ENCODE measurements around the gene GCN1.
A peak's percentile ranks its signal among the peaks of the same experiment; 100 is the strongest.
"Not testable (repeated sequence)": the region's sequence is repeated elsewhere in the genome, so short reads cannot be mapped to it uniquely, and the experiment has no call there.

GCN1 gene

DNA sequence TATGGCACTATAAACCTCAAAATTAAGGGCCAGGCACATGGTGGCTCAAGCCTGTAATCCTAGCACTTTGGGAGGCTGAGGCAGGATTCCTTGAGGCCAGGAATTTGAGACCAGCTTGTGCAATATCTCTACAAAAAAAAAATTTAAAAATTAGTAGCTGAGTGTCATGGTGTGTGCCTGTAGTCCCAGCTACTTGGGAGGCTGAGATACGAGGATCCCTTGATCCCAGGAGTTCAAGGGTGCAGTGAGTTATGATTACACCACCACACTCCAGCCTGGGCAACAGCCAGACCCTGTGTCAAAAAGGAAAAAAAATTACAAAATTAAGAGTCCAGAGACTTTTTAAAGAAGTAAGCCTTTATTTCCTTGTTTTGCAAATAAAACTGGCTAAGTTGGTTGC is 1.8 kb upstream of the GCN1 start:
- H3K4me3 ChIP-seq (ENCODE audit: low read length): no peak overlapping the region
- no peak for DNase-seq (ENCODE audit: low read depth, low spot score)

DNA sequence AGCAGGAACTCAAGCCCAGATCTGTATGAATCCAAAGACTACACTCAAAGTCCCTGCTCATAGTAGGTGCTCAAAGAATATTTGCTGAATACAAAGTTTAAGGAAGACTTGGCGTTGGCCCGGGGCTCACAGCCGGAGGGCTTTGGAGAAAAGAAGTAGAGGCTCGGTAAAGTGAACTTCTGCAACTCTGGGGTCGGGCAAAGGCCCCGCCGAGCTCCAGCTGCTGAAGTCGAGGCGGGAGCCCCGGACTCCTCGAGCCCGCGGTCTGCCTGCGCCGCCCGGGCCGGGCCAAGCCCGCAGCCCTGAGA is 335 bp downstream of the GCN1 start:
- no peak for DNase-seq (ENCODE audit: low read depth, low spot score)
- H3K4me3 ChIP-seq (ENCODE audit: low read length): peak overlapping the region; percentile 92

DNA sequence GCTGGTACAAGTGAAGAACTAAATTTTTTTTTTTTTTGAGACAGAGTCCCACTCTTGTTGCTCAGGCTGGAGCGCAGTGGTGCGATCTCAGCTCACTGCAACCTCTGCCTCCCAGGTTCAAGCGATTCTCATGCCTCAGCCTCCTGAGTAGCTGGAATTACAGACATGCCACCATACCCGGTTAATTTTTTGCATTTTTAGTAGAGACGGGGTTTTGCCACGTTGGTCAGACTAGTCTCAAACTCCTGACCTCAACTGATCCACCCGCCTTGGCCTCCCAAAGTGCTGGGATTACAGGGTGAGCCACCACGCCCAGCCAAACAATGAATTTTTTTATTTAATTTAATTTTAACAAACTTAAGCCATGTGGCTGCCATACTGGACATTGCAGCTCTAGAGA is 1.2 kb downstream of the GCN1 start:
- DNase-seq (ENCODE audit: low read depth, low spot score): not testable (repeated sequence)
- peak overlapping the region; percentile 92 for H3K4me3 ChIP-seq (ENCODE audit: low read length)

DNA sequence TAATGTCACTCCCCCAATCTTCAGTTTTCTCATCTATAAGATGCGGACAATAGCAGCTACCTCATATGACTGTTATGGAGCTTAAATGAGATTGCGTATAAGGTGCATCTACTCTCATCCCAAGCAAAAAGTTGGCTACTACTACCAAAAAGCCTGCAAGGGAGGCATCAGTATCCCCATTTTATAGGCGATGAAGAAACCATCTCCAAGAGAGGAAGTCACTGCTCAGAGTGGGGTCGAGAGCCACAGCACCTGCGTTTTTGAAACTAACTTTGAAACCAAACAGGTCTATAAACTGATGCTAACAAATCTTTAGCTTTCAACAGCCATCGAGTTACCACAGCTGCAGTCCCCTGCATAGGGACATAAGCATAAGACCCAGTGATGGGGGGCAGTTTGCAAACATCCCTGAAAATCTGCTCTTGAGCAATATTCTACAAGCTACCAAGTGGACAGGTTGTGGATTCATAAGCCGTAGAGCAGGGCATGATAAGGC is 3.5 kb downstream of the GCN1 start:
- DNase-seq (ENCODE audit: low read depth, low spot score): no peak
- H3K4me3 ChIP-seq (ENCODE audit: low read length): no peak overlapping the region

DNA sequence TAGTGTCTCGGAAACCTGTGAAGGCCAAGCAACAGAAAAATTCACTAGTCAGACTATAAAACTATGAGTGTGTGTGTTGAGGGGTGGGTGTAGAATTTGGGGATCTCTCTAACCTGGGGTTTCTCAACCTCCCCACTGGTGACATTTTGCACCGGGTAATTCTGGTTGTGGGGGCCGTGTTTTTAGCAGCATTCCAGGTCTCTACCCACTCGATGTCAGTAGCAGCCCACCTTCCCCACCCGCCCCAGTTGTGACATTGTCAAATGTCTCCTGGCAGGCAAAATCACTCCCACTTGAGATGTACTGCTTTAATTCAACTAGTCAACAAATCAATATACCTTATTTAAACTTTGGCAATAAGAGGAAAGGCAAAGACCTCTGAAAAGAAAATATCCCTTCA is 4.1 kb downstream of the GCN1 start:
- no peak for DNase-seq (ENCODE audit: low read depth, low spot score)
- H3K4me3 ChIP-seq (ENCODE audit: low read length): no peak overlapping the region

DNA sequence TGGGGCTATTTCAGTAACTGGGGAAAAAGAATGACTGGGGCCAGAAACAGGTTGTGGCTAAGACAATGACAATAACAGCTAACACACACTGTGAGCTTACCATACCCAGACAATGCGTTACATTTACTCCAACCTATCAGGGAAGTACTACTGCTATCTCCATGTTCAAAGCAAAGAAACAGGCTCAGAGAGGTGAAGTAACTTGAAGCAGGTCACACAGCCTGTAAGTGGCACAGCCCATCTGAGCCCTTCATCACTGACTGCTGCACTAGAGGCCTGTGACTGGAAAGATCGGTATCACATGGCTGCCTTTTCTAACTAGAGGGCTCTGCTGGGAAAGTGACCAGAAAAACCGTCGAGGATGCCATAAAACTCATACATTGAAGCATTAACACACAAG is 7.9 kb downstream of the GCN1 start:
- no peak for DNase-seq (ENCODE audit: low read depth, low spot score)
- H3K4me3 ChIP-seq (ENCODE audit: low read length): no peak overlapping the region

DNA sequence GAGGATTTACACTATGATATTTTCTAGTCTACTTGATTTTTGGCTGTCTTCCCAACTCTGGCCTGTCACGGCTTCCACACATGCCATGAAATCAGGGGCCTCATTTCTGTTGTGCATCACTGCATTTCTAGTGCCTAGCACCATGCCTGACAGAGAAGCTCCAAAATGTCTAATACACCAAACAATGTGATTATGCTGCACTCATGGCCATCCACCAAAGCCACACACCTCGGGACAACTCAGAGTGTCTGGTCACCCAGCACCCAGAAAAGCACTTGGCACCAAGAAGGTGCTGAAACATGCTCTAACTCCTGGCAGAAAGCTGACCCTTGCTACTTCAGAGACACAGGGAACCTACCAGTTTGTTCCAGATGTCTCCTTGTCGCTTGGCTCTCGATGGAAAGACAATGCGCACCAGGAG is 11.3 kb downstream of the GCN1 start:
- H3K4me3 ChIP-seq (ENCODE audit: low read length): no peak overlapping the region
- no peak for DNase-seq (ENCODE audit: low read depth, low spot score)

DNA sequence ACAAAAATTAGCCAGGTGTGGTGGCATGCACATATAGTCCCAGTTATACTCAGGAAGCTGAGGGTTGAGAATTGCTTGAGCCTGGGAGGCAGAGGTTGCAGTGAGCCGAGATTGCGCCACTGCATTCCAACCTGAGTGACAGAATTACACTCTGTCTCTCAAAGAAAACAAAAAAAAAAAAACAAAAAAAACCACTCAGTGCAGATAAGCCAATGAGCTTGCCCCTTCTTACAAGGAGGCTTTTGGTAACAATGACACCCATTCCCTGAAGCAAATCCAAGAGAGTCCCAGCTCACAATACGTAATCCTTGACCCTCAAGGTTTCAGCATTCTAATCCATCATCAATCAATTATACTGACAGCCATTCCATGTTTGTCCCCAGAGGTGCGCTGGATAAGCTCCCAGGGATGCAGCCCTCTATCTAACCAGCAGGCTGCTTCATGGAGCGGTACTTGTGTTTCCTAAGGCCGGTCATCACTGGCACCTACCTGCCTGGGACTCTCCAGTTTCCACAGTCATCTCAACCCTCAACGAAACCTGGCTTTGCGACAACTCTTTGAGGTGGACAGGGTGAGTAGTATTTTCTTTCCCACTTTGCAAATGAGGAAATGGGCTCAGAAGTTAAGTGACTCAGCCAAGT is 12.4 kb downstream of the GCN1 start:
- DNase-seq (ENCODE audit: low read depth, low spot score): no peak
- no peak overlapping the region for H3K4me3 ChIP-seq (ENCODE audit: low read length)

DNA sequence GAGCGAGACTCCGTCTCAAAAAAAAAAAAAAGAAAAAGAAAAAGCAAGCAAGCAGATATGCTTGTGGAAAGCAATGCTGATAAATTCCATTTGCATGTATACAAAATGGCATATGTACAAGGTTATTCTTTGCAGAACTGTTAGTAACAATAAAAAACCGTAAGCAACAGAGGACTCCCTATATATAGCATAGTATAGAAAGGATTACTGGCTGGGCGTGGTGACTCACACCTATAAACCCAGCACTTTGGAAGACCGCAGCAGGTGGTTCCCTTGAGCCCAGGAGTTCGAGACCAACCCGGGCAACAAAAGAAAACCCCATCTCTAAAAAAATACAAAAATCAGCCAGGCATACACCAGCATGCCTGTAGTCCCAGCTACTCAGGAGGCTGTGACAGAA is 13.5 kb downstream of the GCN1 start:
- H3K4me3 ChIP-seq (ENCODE audit: low read length): no peak overlapping the region
- DNase-seq (ENCODE audit: low read depth, low spot score): no peak

DNA sequence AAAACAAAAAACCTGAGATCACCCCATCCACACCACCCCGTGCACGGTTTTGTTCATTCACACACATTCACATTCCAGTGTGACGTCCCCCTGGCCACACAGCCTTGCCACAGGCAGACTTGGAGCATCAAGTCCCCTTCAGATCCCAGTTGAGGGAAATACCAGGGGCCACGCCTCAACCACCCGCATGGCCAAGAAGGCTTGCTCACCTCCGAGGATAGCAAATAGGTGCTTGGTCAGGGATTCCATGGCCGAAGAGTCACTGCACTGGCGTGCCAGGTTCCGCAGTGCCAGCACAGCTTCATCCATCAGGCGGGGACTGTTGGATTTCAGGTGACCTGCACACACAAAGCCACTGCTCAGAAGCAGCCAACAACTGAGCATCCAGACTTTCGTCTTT is 19.0 kb downstream of the GCN1 start:
- no peak for DNase-seq (ENCODE audit: low read depth, low spot score)
- no peak overlapping the region for H3K4me3 ChIP-seq (ENCODE audit: low read length)

DNA sequence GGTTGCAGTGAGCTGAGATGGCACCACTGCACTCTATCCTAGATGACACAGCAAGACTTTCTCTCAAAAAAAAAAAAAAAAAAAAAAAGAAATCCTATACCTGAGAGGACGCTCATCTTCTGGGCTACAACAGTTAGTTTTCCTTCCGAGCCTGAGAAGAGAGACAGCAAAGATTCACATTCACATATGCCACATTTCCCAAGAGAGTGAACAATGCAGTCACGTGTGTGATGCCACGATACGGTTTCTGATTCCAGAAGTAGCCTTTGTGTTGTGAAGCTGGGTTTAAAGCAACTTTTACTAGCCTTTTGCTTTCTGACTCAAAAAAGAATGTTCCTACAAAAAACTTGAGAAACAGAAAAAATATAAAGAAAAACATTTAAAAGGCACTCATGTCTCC is 19.5 kb downstream of the GCN1 start:
- no peak for DNase-seq (ENCODE audit: low read depth, low spot score)
- no peak overlapping the region for H3K4me3 ChIP-seq (ENCODE audit: low read length)

DNA sequence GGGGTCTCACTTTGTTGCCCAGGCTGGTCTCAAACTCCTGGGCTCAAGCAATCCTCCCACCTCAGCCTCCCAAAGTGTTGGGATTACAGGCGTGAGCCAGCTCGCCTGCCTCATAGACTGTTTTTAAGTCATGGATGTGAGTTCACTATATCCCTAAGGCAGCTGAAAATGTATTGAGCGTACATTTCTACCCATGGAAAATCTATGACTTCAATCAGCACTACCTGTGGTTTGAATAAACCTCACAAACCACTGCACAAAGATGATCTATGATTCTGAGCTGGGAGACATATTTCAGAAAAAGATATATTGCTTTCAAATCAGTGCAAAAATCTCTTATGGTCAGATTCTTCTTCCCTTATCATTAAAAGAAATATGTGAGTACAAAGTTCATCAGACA is 22.5 kb downstream of the GCN1 start:
- H3K4me3 ChIP-seq (ENCODE audit: low read length): no peak overlapping the region
- no peak for DNase-seq (ENCODE audit: low read depth, low spot score)

DNA sequence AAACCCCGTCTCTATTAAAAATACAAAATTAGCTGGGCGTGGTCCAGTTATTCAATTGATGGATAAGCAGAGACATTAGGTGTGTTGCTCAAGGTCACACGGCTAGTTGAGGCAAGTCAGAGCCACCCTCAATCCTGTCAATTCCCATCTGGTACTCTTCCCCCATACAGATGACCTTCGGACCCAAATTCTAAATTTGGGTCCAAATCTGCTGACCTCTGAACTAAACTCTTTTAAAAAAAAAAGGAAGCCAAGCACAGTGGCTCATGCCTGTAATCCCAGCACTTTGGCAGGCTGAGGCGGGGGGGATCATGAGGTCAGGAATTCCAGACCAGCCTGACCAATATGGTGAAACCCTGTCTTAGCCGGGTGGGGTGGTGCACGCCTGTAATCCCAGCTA is 23.9 kb downstream of the GCN1 start:
- no peak for DNase-seq (ENCODE audit: low read depth, low spot score)
- no peak overlapping the region for H3K4me3 ChIP-seq (ENCODE audit: low read length)

DNA sequence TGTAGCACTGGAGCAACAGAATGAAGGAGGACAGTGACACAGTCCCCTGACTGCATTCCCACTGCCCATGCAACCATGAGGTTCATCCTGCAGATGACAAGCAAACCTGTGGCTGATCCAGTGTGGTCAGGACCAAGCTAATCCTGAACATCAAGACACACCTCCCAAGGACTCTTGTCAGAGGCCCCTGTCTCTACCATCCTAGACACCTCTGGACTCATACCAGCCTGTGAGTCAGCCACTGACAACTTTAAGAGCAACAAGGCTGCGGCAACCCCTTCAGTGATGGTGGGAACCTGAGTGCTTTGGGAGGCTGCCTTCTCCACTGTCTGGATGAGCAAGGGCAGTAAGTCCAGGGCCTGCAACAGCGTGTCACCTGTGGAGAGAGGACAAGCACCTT is 24.6 kb downstream of the GCN1 start:
- H3K4me3 ChIP-seq (ENCODE audit: low read length): no peak overlapping the region
- no peak for DNase-seq (ENCODE audit: low read depth, low spot score)

DNA sequence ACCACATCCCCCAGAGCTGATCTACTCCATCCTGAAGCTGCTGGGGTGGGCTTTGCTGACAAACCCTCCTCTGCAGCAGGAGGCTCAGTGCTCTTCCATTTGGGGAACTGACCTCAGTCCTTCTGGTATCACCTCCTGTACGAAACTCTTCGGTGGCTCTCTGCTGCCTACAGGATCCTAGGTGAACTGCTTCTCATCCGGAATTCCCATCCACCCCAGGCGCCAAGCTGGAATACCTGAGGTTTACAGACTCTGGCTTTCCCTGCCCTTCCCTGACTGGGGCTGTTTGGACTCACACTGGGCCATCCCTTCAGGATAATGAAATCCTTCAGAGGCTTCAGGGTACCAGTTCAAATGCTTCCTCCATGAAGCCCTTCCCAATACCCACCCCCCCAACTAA is 26.2 kb downstream of the GCN1 start:
- H3K4me3 ChIP-seq (ENCODE audit: low read length): no peak overlapping the region
- no peak for DNase-seq (ENCODE audit: low read depth, low spot score)

DNA sequence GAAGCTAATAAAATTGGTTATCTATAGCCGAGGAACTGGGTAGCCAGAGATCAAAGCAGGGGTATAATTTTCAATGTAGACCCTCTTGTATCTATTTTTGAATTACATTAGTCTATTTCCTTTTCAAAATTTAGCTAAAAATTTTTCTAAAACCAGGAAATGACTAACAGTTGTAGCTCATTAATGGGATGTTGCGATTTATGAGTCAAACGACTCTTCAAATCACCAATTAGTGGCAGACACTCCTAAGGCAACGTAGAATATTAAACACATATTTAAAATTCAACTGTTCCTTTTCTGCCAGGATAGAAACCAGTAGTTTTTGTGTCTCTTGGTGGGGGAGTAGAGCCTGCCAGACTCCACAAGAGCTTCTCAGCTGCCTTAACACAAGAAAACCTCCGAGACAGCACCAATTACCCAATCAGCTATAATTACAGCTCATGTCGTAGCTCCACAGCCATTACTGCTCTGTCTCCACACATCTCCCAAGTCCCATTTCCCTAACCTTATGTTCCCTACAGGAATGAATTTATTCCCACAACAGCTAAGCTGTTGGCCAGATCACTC is 26.9 kb downstream of the GCN1 start:
- no peak for DNase-seq (ENCODE audit: low read depth, low spot score)
- no peak overlapping the region for H3K4me3 ChIP-seq (ENCODE audit: low read length)

DNA sequence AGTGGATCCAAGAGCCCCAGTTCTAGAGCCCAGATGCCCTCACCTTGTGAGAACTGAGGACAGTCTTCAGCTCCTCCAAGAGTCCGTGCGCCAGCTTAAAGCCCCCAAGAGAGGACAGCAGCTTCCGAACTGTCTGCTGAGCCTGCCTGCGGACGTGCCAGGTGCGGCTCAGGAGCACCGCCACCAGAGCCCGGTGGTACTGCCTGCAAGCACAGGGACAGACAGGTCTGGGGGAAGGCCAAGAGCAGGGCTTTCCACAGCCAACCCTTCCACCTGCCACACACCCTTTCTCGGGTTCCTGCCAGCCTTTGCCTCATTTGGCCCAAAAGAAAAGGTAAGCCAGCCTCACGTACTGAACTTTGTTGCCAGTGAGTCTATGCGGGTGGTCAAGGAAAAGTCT is 30.2 kb downstream of the GCN1 start:
- DNase-seq (ENCODE audit: low read depth, low spot score): no peak
- no peak overlapping the region for H3K4me3 ChIP-seq (ENCODE audit: low read length)

DNA sequence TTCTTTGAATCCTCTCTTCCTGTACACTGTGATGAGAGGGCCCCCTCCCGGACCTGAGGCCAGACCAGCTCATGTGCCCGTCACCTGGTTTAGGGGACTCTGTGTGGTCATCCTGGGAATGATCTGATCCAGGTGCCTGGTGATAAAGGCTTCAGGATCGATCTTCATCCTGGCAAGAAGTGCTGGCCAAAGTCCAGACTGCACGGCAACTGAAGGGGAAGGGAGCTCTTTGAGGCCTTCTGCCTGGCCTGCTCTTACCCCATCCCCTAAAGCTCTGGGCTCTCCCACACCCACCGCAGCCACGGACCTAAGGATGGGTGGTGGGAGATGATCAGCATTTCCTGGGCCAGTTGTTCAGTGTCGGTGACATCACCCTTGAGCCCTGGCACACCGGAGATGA is 31.8 kb downstream of the GCN1 start:
- DNase-seq (ENCODE audit: low read depth, low spot score): no peak
- H3K4me3 ChIP-seq (ENCODE audit: low read length): no peak overlapping the region

DNA sequence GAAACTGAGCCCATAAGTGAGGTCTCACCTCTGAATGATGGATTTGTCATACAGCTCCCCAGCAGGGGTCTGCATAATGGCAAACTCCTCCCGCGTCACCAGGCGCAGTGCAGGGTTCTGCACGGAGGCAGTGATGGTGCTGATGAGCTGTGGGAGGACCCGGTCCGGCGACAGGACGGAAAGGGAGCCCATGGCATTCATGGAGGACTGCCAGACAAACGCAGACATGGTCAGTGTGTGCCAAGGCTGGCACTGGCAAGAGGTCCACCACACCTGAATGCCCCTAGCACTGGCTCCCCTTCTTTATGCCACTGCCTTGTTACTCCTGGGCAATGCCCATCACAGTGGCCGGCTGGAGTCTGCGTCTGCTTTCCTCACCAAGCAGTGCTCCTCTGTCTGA is 32.7 kb downstream of the GCN1 start:
- no peak overlapping the region for H3K4me3 ChIP-seq (ENCODE audit: low read length)
- no peak for DNase-seq (ENCODE audit: low read depth, low spot score)

DNA sequence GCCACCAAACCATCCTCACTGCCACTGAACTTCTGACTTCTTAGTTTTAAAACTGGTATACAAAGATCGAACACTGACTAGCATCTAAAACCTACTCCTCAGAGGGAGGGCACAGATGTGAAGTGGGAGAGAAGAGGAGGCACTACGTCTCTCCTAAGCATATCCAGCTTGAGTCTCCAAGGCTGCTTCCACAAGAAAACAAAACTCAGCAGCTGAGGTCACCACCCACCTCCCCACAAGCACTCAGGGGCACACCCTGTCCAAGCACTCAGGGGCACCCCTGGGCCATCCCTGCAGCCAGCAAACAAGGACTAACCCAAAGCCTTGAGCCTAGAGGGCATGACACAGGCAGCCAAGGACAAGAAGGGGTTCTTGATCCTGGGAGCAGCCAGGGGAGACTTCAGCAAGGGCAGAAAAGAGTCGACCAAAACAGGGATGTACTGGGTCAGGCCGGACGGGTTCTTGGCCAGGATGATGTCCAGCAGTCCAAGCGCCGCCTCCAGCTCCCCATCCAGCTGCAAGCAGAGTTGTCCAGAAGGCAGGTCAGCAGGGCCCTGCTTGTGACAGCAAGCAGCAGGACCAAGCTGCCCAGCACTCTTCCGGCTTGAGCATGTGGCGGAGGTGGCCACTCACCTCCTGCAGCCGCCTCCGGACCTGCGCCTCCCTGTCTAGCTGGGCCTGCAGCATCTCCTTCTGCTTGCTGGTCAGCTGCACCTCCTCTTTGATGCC is 34.8 kb downstream of the GCN1 start:
- no peak for DNase-seq (ENCODE audit: low read depth, low spot score)
- H3K4me3 ChIP-seq (ENCODE audit: low read length): no peak overlapping the region

DNA sequence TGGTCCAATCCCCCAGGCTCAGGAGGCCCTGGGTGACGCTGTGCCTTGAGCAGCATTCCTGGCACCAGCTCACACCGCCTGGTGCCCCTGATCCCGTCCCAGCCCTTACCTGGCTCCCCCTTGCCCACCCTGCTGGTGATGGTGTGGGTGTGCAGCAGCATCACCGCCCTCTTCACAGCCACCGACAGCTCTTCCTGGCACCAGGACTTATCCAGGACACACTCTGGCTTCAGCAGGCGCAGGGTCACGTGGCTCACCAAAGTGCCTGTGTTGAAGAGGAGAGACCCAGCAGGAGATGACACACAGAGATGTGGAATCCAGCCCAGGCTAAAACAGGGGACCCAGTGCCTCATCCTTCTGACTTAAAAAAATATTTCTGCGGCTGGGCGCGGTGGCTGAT is 36.2 kb downstream of the GCN1 start:
- H3K4me3 ChIP-seq (ENCODE audit: low read length): no peak overlapping the region
- DNase-seq (ENCODE audit: low read depth, low spot score): no peak

All from Jurkat, Clone E6-1 (cell line).